Activated T-cell treated with anti-CD3 and anti-CD28 coated beads for 4 hours (primary cell): ENCODE results near the gene KIF13A.

ENCODE experiments used
- DNase-seq: peaks from one replicate; pipeline ENCODE4 v3.0.0-alpha.2; 2020

The KIF13A gene

DNA sequence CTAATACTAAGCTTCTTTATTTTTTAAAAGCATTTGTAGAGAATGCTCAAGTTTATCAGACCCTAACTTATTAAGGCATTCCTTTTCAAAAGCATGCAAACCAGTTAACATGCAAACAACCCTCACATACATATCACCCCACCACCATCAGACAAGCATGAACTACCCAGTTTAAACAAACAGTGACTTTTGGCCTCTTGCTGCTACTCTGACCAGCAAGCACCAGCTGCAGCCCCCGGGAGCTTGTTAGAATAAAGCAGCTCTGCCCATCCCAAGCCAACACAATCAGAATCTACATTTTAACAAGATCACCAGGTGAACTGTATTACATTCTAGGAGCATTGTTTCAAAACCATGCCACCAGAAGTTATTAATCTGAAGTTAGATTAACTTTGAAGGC lies 274.9 kb downstream of the KIF13A start:
- DNase-seq, result no peak

DNA sequence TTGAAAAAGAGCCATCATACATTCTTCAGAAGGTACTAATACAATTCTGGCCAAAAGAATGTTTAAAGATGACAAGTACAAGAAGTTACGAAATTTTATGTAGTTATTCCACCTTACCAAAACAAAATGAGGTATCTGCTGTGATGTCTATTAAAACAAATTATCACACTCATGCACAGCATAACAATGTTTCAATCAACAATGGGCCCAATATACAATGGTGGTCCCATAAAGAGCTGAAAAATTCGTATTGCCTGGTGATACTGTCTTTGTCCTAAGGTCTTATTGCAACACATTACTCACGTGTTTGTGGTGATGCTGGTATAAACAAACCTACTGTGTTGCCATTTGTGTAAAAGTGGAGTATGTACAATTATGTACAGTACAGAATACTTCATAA lies 277.1 kb downstream of the KIF13A start:
- DNase-seq, result no peak

DNA sequence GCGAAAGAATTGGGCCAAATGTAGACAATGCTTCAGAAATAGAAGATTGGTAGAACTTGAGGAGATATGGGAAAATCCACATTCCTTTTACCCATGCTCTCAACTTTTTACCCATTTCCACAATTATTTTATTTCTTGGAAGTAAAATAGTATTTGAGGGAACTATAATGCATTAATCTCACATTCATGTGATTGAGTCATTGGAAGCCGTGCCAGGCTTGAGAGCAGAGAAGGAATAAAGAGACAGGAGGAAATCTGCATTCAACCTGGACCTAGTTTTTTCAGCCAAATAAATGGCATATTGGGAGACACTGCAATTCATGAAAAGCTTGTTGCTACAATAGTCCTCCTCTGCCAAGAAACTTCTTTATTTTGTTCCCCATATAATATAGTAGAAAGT lies 278.0 kb downstream of the KIF13A start:
- DNase-seq, result no peak
